GM20431 (cell line): ENCODE measurements around the gene KDELR3.
"Not testable (repeated sequence)": the region's sequence is repeated elsewhere in the genome, so short reads cannot be mapped to it uniquely, and the experiment has no call there.

Source experiments
- in situ Hi-C: fragments of 300-500 bp; cut with MseI, MboI; formaldehyde crosslinking; loops from one replicate; pipeline ENCODE4 v1.15.0; 2020; ENCODE audit warnings: low sequenced_read_pairs; ENCODE audit not compliant: unreplicated experiment

KDELR3 gene

DNA sequence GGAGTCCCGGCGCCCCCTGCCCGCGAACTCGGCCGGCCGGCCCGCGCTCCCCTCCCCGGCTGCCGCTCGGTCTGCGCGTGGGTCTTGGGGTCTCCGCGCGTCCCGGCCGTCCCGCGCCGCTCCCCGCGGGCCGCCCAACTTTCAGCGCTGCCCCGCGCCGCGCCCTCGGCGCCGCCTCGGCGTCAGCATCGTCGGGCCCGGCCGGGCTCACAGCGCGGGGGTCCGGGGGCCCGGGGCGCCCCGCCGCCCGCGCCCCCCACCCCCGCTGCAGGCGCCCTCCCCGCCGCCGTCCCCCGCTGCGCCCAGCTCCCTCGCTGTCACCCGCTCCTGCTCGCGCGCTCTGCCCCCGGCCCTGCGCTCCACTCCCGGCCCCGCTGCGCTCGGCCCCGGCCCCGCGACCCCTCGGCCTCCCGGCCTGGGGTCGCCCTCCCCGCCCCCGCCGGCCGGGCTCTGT is 12.8 kb upstream of the KDELR3 start, which contains the start of gene KCNJ4:
Gene KCNJ4 (minus strand): TSS at position 124 of the 454 bp plus-strand sequence. CDS start 27,067 bp downstream, outside the sequence.
- in situ Hi-C loops = no loop called here

DNA sequence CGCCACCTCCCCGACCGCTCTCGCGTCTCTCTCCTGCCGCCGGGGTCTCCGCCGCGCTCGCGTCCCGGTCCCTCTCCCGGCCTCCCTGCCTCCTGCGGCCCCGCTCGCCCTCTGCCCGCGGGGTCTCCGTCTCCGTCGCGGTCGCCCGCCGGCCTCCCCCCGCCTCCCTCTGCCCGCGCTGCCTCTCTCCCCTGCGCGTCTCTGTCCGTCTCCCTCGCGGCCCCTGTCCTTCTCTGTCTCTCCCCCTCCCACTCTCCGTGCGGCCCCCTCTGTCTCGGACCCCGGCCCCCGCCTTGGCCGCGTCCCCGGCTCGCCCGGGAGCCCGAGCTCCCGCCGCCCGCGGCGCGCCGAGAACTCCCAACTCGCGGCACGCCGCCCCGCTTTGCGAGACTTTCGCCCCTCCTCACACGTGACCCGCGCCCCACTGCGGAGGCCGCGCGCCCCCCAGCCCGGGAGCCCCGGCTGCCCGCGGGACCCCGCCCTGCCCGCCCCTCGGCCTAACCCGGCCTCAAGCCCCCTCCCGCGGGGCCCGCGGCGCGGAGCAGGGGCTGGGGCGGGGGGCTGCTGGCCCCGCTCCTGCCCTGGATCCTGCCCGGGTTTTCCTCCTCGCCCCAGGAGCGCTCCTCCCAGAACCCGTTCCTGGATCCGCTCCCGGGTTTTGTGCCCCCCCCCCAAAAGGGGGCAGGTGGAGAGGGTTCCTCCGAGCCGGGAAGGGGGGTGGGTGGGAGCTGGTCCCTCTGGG is 12.2 kb upstream of the KDELR3 start:
- in situ Hi-C loops = no loop called here

DNA sequence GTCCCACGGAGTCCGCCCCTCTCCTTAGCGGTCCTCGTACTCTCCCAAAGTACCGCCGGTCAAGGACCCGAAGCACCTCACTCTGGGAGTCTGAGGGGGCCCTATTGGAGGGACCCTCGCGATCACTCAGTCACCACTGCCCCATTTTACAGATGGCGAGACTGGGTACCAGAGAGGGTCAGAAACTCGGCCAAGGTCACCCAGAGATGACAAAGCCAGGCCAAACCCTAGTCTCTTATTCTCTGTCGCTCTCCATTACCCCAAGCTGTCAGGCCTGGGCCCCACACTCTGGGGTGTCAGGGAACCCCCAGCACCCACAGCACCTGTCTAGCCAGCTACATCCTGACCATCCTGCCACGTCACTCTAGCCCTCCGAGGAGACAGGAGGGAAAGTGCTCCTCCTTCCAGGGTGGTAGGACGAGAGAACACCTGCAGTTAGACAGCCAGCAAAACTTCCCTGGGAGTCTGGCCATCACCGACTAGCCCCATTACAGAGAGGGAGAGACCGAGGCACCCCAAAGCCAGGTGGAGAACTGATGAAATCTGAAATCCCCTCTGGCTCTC is 11.5 kb upstream of the KDELR3 start:
- in situ Hi-C loops = no loop called here

DNA sequence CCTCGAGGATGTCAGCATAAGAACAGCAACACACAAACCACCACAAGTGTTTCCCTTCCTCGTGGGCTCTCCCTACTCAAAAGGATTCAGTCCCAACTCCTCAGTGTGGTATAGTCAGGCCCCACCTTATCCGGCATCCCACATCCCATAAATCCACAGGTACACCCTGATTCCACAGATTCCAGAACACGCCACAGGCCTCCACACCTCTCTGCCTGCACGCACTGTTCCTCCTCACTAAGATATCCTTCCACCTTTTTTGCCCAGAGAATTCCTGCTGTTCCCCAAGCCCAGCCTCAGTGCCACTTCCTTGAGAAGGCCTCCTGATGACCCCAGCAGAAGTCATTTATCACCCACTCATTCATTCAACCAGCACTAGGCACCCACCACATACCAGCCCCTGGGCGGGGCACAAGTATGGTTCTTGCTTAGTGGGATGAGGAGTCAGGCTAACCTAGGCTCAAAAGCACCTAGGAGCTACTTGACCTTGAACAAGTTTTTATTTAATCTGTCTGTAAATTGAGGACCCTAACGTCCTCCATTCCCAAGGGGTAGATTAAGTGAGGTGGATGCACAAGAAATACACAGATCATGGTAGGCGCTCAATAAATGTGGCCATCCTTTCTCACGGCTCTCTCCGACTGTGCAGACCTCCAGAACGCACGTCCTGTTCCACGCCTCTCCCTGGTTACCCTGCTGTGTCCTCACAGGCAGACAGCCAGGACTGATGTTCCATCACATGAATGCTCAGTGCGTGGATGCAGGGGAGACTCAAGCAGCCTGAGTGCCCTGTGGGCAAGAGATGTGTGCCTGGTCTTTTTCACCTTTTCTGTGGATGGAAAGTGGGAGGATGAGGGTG is 10.8 kb upstream of the KDELR3 start:
- in situ Hi-C loops = no loop called here

GRCh38 chr22:38460426-38460840 is 7.5 kb upstream of the KDELR3 start:
- in situ Hi-C loops = no loop called here

DNA sequence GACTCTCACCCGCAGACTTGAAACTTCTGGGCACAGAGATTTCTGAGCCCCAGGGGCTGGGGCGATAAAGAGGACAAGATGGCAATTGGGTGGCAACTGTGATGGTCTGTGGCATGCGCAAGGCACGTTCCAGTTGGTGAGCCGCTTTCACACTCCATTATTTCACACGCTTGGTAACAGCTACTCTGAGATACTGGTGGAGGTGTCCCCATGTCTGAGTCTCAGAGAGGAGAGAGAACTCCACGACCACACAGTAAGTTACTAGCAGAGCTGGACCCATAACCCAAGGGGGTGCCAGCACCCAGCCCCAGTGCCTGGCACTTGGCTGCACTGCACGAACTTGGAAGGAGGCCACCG is 6.9 kb upstream of the KDELR3 start:
- in situ Hi-C loops = no loop called here

GRCh38 chr22:38461414-38462081 is 6.3 kb upstream of the KDELR3 start:
- in situ Hi-C loops = no loop called here

- in situ Hi-C loops = no loop called here
Observed at GRCh38 chr22:38462960-38463784, 4.7 kb upstream of the KDELR3 start.

DNA sequence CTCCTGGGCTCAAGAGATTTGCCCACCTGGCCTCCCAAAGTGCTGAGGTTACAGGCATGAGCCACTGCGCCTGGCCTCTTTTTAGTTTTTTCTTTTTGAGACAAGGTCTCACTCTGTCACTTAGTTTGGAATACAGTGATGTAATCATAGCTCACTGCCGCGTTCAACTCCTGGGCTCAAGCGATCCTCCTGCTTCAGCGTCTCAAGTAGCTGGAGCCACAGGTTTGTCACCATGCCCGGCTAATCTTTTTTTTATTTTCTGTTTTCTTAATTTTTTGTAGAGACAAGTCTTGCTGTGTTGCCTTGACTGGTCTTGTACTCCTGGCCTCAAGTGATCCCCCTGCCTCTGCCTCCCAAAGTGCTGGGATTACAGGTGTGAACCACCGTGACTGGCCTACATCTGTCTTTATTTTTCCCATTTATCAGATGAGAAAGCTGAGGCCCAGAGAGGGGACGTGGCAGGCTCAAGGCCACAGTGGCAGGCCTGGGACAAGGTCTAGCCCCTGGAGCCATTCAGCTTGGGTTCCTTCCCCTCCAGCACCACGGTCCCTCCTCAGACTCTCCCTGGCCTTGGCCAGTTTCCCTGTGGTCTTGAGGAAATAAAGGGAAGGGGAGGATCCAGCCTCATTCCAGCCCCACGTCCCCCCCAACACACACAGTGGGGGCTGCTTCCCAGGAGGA is 2.8 kb upstream of the KDELR3 start:
- in situ Hi-C loops = no loop called here

GRCh38 chr22:38465673-38466490 is 2.0 kb upstream of the KDELR3 start:
- in situ Hi-C loops = no loop called here

GRCh38 chr22:38467438-38467903 is 425 bp upstream of the KDELR3 start:
- in situ Hi-C loops = no loop called here

DNA sequence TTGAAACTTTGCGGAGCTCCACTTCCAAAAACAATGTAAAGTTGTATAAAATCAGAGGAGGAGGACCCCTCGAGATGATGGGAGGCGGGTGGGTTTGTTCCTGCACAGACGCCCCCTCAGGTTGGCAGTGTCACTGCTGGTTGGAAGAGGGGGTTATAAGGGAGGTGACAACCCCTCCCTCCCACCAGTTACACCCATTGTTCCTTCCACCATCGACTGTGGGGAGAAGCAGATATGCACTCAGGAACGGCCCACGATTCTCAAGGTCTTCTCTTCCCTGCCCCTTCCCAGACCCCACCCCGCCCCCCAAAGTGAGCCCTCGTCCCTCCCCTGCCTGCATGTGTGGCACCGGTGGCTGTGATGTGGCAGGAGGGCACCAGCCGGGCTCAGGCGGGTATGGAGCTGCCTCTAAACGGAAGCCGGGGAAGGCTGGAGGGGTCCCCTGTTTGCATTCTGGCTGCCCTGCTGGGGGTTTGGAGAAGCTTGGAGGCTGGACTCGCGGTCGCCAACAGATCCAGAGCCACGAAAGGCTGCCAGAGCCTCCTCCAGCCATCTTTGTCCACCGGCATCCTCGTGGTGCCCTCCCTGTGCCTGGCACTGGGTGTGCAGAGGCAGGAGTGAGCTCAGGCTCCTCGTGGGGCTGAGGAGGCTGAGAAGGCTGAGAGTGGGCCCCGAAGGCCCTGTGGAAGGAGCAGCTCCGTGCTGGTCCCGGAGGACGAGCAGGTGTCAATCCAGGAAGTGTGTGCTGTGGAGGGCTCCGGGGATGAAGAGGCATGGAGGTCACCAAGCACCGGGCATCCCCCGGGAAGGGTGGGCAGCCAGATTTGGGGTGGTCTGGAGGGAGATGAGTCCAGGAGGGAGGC is 778 bp downstream of the KDELR3 start:
- in situ Hi-C loops = no loop called here

DNA sequence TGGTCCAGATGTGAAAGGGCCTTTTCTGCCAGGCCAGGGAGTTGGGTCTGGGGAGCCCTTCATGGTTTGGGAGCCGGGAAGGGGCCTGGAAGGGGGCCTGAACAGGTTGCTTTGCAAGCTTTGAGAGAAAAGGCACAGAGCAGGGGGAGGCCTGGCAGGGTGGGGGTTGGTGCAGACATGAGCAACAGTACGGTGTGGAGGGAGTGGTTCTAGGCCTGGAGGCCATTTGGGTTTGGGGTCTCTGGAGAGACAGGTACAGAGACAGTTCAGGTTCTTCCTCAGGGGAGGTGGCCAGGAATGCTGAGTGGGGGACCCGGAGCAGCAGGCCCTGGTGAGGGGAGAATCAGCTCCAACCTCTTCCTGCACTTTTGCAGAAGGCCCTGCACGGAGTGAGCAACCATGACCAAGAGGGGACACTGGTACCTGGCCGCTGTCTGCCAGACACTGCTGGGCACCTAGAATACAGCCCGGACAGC is 1.4 kb downstream of the KDELR3 start:
- in situ Hi-C loops = no loop called here

DNA sequence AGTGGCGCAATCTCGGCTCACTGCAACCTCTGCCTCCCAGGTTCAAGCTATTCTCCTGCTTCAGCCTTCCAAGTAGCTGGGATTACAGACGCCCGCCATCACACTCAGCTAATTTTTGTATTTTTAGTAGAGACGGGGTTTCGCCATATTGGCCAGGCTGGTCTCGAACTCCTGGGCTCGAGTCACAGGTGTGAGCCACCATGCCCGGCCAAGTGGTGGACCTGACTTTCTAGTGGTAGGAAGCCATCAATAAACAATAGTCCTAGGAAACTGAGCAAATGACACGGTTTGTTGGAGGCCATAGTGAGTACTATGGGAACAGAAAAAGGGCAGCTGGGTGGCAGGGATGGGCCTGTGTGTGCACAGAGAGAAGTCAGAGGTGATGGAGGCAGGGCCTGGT is 2.3 kb downstream of the KDELR3 start:
- in situ Hi-C loops = not testable (repeated sequence)

GRCh38 chr22:38471237-38471636 is 3.3 kb downstream of the KDELR3 start:
- in situ Hi-C loops = no loop called here

- in situ Hi-C loops = no loop called here
Observed at GRCh38 chr22:38474003-38474607, 6.2 kb downstream of the KDELR3 start.

- in situ Hi-C loops = no loop called here
Observed at GRCh38 chr22:38477585-38477984, 9.7 kb downstream of the KDELR3 start.
